ENCODE measurements around the gene EIF4EBP2. TPM values are rescaled to one million over a fixed set of nuclear protein-coding genes. Genes with fewer than 3 reads are reported as not detected.

Gene EIF4EBP2
- total and polyA plus RNA-seq, 2 of the 13 experiments (the other 11 are each of a cell fraction or from before 2014, with no cell fraction given): 16.9 to 22.0 TPM

GRCh38 chr10:70363971-70364771, 39.8 kb upstream of the EIF4EBP2 start (continued):
- TF ChIP-seq KMT2A (CRISPR knock-in tag; IDR thresholded peaks at IDR 0.05) (0 out of 2 replicates have a peak, but pooled peaks have one; percentile 35), ZNF503 (CRISPR knock-in tag; IDR thresholded peaks at IDR 0.05) (no peak), IKZF1 (IDR thresholded peaks at IDR 0.05) (no peak), DMAP1 (CRISPR knock-in tag; IDR thresholded peaks at IDR 0.05) (0 out of 2 replicates have a peak, but pooled peaks have one; percentile 29), ZNF326 (CRISPR knock-in tag; IDR thresholded peaks at IDR 0.05; ENCODE audit: borderline replicate concordance) (no peak), ZFP36 (IDR thresholded peaks at IDR 0.05; ENCODE audit: borderline replicate concordance, low read depth, low read length, partially characterized antibody) (no peak), ZNF790 (CRISPR knock-in tag; IDR thresholded peaks at IDR 0.05; ENCODE audit: borderline replicate concordance) (no peak), HDAC2 (CRISPR knock-in tag; IDR thresholded peaks at IDR 0.05) (peak; percentile 79), SRSF9 (IDR thresholded peaks at IDR 0.05; ENCODE audit: borderline replicate concordance, insufficient read depth, low read depth, low read length, poor library complexity, severe bottlenecking) (no peak), HOXA3 (CRISPR knock-in tag; IDR thresholded peaks at IDR 0.05) (peak; percentile 73), ZNF546 (CRISPR knock-in tag; conservative IDR thresholded peaks at IDR 0.05) (no peak), MIER3 (CRISPR knock-in tag; IDR thresholded peaks at IDR 0.05; ENCODE audit: borderline replicate concordance) (peak; percentile 49; the same call in 1 of the 2 replicates), ZNF766 (CRISPR knock-in tag; IDR thresholded peaks at IDR 0.05; ENCODE audit: borderline replicate concordance) (no peak), ZNF12 (CRISPR knock-in tag; IDR thresholded peaks at IDR 0.05) (no peak), ZBTB42 (CRISPR knock-in tag; IDR thresholded peaks at IDR 0.05) (no peak), ZNF451 (CRISPR knock-in tag; IDR thresholded peaks at IDR 0.05) (no peak; the same call in none of the 2 replicates), ZNF660 (CRISPR knock-in tag; IDR thresholded peaks at IDR 0.05; ENCODE audit: borderline replicate concordance, low read depth) (no peak), EHMT2 (IDR thresholded peaks at IDR 0.05; ENCODE audit: borderline replicate concordance, low read depth, low read length) (no peak), ZNF788 (CRISPR knock-in tag; IDR thresholded peaks at IDR 0.05; ENCODE audit: borderline replicate concordance) (peak; percentile 75; the same call in 1 of the 2 replicates), ZNF550 (CRISPR knock-in tag; IDR thresholded peaks at IDR 0.05; ENCODE audit: borderline replicate concordance) (no peak), ZMYM2 (CRISPR knock-in tag; IDR thresholded peaks at IDR 0.05) (no peak), ZNF230 (CRISPR knock-in tag; IDR thresholded peaks at IDR 0.05) (peak; percentile 87; the same call in 1 of the 2 replicates), HHEX (CRISPR knock-in tag; IDR thresholded peaks at IDR 0.05) (no peak), CEBPB (IDR thresholded peaks at IDR 0.05; ENCODE audit: borderline replicate concordance, low read depth, low read length) (peak; percentile 87), GMEB2 (CRISPR knock-in tag; IDR thresholded peaks at IDR 0.05; ENCODE audit: low read depth) (no peak)
- TF ChIP-seq, protein P1, sequence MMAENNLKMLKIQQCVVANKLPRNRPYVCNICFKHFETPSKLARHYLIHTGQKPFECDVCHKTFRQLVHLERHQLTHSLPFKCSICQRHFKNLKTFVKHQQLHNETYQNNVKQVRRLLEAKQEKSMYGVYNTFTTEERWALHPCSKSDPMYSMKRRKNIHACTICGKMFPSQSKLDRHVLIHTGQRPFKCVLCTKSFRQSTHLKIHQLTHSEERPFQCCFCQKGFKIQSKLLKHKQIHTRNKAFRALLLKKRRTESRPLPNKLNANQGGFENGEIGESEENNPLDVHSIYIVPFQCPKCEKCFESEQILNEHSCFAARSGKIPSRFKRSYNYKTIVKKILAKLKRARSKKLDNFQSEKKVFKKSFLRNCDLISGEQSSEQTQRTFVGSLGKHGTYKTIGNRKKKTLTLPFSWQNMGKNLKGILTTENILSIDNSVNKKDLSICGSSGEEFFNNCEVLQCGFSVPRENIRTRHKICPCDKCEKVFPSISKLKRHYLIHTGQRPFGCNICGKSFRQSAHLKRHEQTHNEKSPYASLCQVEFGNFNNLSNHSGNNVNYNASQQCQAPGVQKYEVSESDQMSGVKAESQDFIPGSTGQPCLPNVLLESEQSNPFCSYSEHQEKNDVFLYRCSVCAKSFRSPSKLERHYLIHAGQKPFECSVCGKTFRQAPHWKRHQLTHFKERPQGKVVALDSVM (CRISPR knock-in tag; IDR thresholded peaks at IDR 0.05): no peak
